Hematopoietic multipotent progenitor cell treated with erythropoietin and hydrocortisone succinate and interleukin-3 and kit ligand, for 15 days (in vitro differentiated cells): ENCODE results near the gene SEC14L3.

Experiments
- DNase-seq: peaks from one replicate; pipeline ENCODE4 v3.0.0-alpha.2; 2015; ENCODE audit warnings: low spot score

Gene SEC14L3

DNA sequence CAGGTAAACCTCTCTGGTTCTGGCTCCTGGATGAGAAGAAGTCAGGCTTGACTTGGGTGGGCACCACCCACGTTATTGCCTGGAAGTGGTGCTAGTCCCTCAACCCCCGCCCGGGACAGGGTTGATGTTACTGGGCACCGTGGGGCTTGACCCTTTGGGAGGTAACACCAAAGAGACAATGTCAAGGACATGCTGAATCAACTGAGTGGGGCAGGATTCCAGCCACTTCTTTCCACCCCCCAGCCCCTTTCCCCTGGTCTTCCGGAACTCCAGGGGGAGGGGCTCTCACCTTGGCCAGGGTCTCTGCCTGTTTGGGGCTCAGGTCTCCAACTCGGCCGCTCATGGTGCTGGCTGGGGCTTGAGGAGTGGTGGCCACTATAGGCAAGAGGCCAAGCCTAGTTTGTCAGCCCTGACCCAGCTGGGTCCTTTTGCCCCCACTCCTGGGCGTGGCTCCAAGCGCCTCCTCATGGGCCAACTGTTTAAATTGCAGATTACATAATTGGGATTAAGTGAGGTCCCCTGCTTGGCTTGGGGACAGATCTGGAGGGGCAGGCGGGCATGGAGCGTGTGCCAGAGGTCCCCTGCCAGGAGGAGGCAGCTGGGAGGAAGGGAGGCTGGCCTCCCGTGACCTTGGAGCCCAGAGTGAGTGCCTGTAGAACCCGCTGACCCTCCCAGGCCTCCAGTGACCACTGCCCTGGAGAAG is at the start of gene SEC14L3:
Gene SEC14L3, minus strand, starts transcription at position 402 of the 703 bp plus-strand sequence. Its CDS starts 59 bp downstream, at position 343.
- no peak for DNase-seq

DNA sequence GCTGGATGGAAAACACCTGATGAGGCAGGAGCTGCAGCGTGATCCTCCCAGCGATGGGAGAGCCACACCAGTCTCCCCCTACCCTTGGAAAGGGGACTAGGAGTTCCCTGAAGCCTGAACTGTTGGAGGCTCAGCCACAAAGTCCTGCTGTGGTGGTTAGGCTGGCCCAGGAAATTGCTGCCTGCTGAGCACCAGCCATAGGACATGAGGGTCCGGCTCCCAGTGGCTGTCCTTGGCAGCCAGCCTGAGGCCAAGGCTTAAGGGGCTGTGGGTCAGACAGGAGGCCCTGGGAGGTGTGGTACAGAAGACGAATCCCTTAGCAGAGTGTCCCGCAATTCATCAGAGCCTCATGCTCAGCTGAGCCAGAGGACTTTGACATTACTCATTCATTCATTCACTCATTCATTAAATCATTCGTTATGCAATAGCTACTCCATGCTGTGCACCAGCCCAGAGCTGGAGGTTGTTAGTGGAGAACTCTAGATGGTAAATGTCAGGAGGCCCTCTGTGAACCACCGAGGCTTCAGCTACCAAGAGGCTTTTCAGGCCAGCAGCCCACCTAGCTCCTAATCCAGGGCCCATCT is 48.1 kb upstream of the SEC14L3 start:
- DNase-seq: no peak

DNA sequence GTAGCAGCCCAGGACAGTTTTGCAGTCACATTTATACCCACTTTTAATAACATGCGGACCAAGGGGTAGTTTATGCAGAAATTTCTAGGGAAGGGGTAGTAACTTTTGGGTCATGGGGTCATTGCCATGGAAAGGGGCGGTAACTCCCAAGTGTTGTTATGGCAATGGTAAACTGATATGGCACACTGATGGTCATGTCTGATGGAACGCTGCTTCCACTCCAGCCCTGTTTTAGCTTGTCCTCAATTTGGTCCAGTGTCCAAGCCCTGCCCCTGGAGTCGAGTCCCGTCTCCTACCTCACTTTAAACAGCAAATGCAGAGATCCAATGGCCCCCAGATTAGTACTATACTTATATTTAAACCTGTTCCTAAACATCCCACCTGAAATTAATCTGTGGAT is 44.9 kb upstream of the SEC14L3 start:
- DNase-seq: no peak

DNA sequence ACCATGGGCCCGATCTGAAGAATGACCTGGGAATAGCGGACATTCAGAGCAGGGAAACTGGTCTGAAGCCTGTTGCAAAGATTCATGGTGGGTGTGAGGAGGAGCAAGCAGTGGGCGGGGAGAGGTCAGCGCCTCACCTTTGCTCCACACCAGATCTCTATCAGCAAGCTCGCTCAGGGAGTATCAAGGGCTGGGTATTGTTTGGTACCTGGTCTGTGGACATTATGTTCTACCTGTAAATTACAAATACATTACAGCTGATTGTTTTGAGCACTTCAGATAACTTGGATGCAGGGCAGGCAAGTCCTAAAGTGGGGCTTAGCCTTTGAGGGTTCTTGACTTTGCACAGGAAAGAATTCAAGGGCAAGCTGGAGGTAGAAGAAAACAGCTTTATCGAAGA is 44.5 kb upstream of the SEC14L3 start:
- DNase-seq: no peak

DNA sequence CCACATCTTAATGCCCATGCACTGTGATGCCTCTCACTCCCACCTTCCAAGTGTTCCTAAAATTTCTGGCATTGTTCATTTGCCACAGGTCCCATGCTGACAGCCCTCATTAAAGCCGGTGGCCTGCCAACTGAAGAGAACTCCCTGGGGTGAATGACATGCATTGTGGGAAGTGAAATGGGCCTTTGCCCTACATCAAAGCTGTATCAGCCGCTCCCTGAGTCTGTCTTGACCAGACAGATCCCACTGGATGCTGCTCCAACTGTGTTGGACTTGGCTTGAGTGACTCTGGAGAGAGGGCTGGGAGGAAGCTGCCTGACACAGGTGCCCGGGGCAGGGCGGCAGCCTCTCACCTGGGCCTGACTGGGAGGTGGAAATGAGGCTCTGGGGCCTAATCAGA is 42.4 kb upstream of the SEC14L3 start:
- DNase-seq: no peak

DNA sequence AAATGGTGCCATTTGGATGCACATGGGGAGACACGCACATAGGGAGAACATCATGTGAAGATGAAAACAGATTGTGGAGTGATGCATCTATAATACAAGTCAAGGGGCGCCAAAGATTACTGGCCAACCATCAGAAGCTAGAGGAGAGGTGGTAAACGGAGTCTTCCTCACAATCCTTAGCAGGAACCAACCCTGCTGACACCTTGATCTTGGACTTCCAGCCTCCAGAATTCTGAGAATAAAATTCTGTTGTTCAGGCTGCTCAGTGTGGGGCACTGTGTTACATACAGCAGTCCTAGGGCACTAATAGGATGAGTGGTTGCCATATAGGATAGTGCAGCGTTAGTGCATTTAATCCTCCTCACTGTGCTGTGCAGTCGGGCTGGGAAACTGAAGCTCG is 41.6 kb upstream of the SEC14L3 start:
- DNase-seq: no peak

DNA sequence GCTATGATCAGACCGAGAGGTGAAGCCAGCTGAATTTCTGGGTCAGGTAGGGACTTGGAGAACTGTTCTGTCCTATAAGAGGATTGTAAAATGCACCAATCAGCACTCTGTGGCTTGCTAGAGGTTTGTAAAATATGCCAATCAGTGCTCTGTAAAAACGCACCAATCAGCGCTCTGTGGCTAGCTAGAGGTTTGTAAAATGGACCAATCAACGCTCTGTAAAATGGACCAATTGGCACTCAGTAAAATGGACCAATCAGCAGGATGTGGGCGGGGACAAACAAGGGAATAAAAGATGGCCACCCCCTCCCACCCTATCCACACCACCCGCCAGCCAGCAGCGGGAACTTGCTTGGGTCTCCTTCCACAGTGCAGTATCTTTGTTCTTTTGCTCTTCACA is 40.1 kb upstream of the SEC14L3 start:
- no peak for DNase-seq

DNA sequence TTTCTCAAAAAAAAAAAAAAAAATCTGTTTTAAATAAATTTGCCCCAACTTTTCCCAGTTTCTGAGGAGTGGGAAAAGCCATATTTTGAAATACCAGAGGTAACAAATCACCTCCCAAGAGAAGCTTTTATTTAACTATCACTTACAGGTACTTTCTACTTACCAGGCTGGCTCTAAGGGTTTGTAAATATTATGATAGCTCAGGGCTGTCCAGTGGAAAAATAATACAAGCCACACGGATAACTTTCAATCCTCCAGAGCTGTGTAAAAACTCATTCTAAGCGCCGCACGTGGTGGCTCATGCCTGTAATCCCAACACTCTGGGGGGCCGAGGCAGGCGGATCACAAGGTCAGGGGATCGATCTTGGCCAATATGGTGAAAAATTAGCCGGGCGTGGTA is 39.3 kb upstream of the SEC14L3 start:
- no peak for DNase-seq

DNA sequence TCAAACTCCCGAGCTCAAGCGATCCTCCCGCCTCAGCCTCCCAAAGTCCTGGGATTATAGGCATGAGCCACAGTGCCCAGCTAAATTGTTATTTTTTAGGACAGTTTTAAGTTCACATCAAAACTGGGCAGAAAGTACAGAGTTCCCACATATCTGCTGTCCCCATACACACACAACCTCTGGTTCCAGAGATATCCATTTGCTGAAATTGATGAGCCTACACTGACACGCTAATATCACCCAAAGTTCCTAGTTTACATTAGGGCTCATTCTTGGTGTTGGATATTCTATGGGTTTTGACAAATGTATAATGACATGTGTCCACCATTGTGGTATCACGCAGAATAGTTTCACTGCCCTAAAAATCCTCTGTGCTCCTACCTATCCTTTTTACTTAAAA is 36.4 kb upstream of the SEC14L3 start:
- peak; percentile 53 for DNase-seq

DNA sequence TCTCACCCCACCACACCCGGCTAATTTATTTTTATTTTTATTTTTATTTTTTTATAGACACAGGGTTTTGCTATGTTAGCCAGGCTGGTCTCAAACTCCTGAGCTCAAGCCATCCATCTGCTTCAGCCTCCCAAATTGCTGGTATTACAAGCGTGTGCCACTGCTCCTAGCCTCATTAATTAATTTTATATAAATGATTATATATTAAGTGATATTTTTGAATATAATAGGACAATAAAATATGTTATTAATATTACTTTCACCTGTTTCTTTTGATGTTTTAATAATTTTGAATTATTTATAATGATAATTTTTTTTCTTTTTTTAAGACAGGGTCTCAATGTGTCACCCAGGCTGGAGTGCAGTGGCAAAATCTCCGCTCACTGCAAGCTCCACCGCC is 35.9 kb upstream of the SEC14L3 start:
- DNase-seq: no peak

DNA sequence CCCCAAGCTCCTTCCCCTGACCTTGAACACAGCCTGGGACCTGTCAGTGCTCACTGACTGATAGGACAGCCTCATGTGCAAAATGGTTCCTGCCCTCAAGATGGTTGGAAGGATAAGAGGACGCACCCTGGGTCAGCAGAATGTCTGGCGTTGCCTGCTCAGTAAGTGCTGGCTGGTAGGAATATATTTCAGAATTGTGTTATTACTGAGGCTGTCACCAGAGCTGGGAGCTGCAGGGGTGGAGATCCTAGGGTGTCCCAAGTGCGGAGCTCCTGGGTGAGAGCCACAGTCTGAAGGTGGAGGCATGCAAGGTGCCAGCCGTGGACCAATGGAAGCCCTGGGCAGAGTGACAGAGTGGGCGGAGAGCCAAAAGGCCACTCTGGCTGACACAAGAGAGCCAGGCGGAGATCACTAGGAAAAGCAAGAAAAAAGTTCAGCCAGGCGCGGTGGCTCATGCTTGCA is 34.7 kb upstream of the SEC14L3 start:
- peak; percentile 92 for DNase-seq

DNA sequence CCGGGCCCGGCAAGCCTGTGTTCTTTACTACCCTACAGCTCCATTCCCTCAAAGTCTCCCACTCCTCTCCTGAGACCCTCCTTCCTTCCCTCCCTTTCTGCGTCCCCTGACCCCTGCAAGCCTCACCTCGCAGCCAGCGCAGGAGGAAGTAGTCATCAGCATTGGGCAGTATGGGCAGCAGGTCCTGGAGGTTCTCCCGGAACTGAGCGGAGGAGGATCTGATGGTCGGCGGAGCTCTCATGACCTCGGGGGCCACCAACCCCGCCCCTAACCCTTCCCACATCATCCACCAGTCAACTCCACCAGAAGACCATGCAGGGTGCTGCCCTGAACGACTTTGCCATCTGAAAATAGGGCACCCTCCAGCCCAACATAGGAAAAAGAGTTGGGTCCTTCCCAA is 31.7 kb upstream of the SEC14L3 start:
- DNase-seq: no peak

DNA sequence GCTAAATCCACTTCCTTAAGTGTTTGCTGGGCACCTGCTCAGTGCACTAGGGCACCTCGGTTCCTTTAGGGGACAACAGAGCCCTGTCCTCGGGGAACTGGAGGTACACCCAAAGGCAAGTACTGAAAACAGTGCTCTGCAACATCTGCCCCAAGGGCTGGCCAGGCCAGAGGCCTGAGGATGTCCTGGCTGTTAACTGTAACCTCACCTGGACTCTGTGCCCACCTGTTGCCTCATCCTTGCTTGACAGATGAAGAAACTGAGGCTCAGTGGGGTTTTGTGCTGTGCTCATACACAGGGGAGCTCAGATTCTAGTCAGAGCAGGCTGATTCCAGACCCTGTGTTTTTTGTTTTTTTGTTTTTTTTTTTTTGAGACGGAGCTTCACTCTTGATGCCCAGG is 31.1 kb upstream of the SEC14L3 start:
- DNase-seq: no peak

DNA sequence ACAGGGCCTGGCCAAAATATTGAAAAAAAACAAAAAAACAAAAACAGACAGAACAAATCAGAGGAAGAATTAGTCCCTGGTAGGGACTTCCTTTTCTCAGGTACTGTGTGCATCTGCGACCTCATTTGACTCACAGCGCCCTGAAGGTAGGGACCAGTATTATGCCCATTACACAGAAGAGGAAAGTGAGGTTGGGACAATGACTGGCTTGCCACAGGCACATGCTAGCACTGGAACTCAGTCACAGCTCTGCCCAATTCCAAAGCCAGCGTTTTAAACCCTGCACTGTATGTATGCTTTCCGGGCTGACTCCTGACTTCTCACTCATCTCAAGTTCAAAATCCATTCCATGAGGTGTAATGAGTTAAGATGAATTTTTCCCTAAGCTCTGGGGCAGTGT is 30.3 kb upstream of the SEC14L3 start:
- no peak for DNase-seq

DNA sequence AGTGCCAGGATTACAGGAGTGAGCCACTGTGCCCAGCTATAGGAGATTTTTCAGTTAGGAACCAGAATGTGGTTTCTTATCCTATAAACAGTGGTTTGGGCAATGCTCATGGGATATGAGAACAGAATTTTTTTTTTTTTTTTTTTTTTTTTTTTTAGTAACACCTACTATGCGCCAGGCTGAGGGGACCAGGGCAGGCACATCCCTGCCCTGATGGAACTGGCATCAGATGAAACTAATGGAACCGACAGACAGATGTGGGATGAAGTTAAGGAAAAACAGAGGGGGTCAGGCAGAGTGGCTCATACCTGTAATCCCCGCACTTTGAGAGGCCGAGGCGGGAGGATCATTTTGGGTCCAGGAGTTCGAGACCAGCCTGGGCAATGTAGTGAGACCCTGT is 28.8 kb upstream of the SEC14L3 start:
- DNase-seq: no peak

DNA sequence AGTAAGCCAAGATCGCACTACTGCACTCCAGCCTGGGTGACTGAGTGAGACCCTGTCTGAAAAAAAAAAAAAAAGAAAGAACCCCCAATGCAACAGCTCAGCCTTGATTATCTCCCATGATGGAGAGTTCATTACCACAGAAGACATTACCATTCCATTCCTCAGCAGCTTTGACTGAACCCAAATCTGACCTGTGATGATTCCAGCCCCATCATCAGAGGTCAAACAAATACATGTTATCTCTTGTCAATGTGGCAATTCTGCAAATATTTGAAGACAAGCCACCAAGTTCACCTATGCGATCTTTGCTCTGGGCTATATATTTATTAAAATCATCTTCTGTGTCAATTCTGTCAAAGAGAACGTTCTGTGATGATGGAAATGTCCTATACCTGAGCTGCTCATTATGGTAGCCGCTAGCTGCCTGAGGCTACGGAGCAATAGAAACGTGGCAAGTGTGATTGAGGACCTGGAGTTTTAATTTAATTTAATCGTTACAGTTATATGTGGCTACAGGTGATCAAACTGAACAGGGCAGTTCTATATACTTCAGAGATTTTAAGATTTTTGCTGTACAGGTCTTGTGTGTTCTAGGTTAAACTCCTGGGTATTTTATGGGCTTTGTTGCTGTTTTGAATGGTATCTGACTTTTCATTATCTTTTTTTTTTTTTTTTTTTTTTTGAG is 25.8 kb upstream of the SEC14L3 start:
- DNase-seq: no peak

DNA sequence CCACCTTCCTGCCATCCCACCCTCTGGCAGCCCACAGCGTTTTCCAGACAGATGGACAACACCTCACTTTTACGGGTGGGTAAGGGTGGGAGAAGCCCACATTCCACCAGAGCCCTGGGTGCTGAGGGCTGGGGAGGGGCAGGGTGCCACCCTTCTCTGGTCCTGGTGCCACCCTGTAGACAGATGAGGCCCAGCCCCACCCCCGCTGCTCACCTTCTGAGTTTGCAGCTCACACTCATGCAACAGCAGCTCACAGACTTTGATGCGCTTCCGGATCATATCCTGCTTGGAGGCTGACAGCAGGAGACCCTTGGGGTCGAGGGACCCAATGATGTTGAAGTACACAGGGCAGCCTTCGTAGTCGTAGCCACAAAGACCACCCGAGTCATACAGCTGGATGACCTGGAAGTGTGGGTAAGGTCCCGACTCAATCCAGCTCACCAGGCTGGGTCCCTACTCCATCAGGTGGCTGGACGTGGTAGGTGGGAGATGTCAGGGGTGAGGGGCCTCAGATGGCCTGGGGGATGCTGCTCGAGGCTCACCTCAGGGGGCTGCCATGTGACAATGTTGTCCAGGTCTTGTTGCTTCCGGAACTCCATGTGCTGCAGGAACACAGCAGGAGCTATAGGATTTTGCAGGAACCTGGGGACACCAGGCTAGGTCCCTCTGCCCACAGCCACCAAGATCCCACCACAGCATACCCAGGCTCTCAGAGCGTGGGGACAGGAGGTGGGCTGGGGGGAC is 23.4 kb upstream of the SEC14L3 start:
- no peak for DNase-seq

DNA sequence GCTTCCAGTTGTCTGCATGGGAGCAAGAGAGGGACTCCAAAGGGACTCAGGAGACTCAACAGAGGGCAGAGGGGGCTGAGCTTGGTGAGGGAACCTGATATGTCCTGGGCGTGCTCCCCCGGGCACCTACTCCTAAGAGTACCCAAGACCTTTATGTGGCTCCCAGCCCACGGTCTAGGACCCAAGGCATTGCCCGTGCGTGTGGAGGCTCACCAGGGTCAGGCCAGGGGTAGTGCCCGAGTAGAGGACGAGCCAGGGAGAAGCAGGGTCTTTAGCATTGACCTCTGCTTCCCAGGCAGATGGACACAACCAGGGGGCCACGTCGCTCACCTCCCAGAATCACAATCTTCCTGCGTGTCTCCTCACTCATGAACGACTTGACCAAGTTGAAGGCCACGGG is 20.3 kb upstream of the SEC14L3 start:
- no peak for DNase-seq

DNA sequence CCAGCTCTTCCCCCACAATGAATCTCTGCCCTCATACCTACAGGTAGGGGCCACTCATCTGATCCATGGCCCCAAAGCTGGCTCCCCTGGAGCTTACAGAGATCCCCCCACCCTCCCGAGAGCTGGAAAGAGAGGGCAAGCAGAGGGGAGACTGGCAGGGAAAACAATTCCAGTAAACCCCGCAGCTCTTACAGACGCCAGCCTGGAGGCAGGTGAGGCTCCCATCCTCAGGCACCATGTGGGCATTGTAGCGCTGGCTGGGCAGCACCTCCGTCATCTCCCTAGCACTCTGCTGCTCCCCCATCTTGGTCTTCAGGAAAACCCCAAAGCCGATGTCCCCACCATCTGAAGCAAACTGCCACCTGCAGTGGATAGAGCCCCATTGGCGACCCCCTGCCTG is 19.6 kb upstream of the SEC14L3 start:
- DNase-seq: no peak

DNA sequence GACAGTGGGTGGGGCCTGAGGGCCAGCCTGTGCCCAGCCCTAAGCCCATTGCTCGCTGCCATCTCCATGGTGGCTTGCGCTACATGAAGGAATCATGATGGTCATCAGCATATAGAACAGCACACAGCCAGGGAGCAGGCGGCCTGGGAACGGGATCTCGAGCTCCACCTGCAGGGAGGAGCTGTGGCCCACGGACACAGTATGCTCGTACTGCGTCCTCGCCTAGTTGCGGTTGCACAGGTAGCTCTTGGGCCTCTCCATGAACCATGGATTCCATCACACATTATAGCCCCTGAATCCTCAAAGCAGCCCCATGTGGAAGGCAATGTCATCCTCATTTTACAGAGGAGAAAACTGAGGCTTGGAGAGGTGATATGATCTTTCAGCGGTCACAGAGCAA is 18.6 kb upstream of the SEC14L3 start:
- no peak for DNase-seq

DNA sequence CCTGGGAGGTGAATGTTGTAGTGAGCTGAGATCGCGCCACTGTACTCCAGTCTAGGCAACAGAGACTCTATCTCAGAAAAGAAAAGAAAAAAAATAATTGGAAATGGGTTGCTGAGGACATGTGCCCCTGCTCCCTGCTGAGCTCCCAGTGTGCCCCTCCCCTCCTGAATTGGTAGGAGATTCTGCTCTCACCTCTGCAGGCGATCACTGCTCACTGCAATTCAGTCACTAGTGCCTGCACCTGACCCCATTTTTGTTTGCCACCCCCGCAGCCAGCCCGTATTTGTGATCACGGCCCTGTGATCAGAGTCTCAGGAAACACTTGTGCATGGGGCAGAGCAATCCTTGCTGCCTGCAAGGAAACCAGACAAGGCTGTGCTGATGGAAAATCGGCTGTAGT is 16.3 kb upstream of the SEC14L3 start:
- no peak for DNase-seq

DNA sequence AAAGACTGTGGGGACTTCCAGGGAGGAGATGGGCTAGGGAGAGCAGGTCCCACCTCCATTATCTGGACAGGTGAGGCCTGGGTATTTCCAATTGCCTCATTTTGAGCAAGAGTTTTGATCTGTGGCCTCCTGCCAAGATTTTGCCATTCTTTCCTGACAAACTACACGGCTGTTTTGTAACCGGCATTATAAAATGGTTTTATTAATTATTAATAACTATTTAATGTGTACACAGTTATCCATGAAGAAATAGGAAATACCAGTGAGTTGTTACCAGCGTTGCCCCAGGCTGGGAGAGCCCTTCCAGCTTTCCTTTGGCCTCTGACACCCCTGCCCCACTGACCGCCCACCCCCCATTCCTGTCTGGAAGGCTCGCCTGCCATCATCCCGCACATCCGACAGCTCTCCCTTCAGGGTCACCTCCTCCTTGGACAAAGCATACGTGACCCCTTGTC is 14.9 kb upstream of the SEC14L3 start:
- no peak for DNase-seq

DNA sequence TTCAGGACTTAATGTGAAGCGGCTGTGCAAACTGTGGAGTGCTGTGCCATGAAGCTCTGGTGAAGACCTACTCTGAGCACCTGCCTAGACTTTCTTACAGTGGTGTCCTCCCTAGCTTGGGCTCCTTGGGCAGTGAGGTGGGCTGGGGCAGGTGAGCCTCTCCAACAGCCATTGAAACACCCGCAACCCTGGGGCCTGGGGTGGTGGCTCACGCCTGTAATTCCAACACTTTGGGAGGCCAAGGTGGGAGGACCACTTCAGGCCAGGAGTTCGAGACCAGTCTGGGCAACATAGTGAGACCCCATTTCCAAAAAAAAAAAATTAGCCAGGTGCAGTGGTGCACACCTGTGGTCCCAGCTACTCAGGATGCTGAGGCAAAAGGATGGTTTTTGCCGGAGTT is 14.3 kb upstream of the SEC14L3 start:
- DNase-seq: no peak
